Activated naive CD8-positive, alpha-beta T cell treated with anti-CD3 and anti-CD28 coated beads, Interleukin-2, amount 10 ng/mL, durations not matched to agents 7 days and 5 days (primary cell): ENCODE data around the gene SH2D3C. TPM values are rescaled to one million over a fixed set of nuclear protein-coding genes. Genes with fewer than 3 reads are reported as not detected.

Experiments used
- ATAC-seq: fragments of 150-1000 bp; cut with Tn5 transposase; one replicate; pipeline ENCODE4 v1.10.0; 2021; ENCODE audit warnings: low read depth, moderate library complexity
- POLR2A ChIA-PET: fragments of 350-600 bp; sonication (Branson Sonifier 250); formaldehyde crosslinking; loops from one replicate; lab custom pipeline; 2021; ENCODE audit warnings: antibody characterized with exemption; lab: Charles Lee
- DNase-seq: peaks from one replicate; pipeline ENCODE4 v3.0.0; 2021
- H3K27ac Mint-ChIP-seq: one replicate; pipeline ENCODE4 v1.8.0; 2022; ENCODE audit warnings: mild to moderate bottlenecking, mixed read lengths
- H3K27me3 Mint-ChIP-seq: one replicate; pipeline ENCODE4 v1.8.0; 2022; ENCODE audit warnings: mild to moderate bottlenecking, moderate library complexity, mixed read lengths
- H3K36me3 Mint-ChIP-seq: one replicate; pipeline ENCODE4 v1.8.0; 2021; ENCODE audit warnings: mild to moderate bottlenecking, mixed read lengths
- H3K4me1 Mint-ChIP-seq: one replicate; pipeline ENCODE4 v1.8.0; 2021; ENCODE audit warnings: mixed read lengths
- H3K4me3 Mint-ChIP-seq: one replicate; pipeline ENCODE4 v1.8.0; 2022; ENCODE audit warnings: mild to moderate bottlenecking, moderate library complexity, mixed read lengths
- H3K9me3 Mint-ChIP-seq: one replicate; pipeline ENCODE4 v1.8.0; 2021; ENCODE audit warnings: mixed read lengths
- microRNA-seq: library from miRNA; unstranded; fragments of <30 nt; microRNA quantifications from one replicate; pipeline ENCODE4 v1.2.0, GENCODE V29; 2022
- total RNA-seq, 2 experiments: library from RNA; stranded (reverse); gene quantifications; one replicate each; pipeline ENCODE4 v1.2.3, GENCODE V29; 2021

Gene SH2D3C
- total RNA-seq, 2 experiments from 2014 or later = 64.6 to 67.1 TPM

- Mint-ChIP-seq H3K27me3 (peaks cover 2% of the 10 kb centered on the region), H3K9me3 (no peaks in the 10 kb centered on the region), H3K4me1 (peaks cover 8% of the 10 kb centered on the region), H3K36me3 (no peaks in the 10 kb centered on the region), H3K27ac (no peak overlapping the region), H3K4me3 (no peak overlapping the region)
- ATAC-seq (no peak), DNase-seq (no peak)
- POLR2A ChIA-PET = no interaction called here
Measured at GRCh38 chr9:127694890-127695720, 83.4 kb downstream of the SH2D3C start.

- Mint-ChIP-seq H3K27me3 (peaks cover 2% of the 10 kb centered on the region), H3K27ac (no peak overlapping the region), H3K4me1 (no peaks in the 10 kb centered on the region), H3K36me3 (no peaks in the 10 kb centered on the region), H3K4me3 (no peak overlapping the region), H3K9me3 (no peaks in the 10 kb centered on the region)
- POLR2A ChIA-PET = no interaction called here
- DNase-seq = no peak
- no peak for ATAC-seq
Measured at GRCh38 chr9:127693697-127694096, 84.8 kb downstream of the SH2D3C start.

- no peaks in the 10 kb centered on the region for H3K36me3 Mint-ChIP-seq
- H3K27me3 Mint-ChIP-seq = peaks cover 2% of the 10 kb centered on the region
- no peak overlapping the region for H3K27ac Mint-ChIP-seq
- DNase-seq (no peak), ATAC-seq (no peak)
- POLR2A ChIA-PET = no interaction called here
- H3K9me3 Mint-ChIP-seq = no peaks in the 10 kb centered on the region
- H3K4me3 Mint-ChIP-seq = no peak overlapping the region
- no peaks in the 10 kb centered on the region for H3K4me1 Mint-ChIP-seq
Measured at GRCh38 chr9:127693143-127693542, 85.3 kb downstream of the SH2D3C start.

GRCh38 chr9:127692071-127692470 is 86.4 kb downstream of the SH2D3C start:
- no peaks in the 10 kb centered on the region for H3K9me3 Mint-ChIP-seq
- POLR2A ChIA-PET = interaction anchor here (0.7 kb wide), 1 partner anchor 225 kb away, joined by 4 read pairs; the partner anchor contains the start of gene ST6GALNAC4
- H3K36me3 Mint-ChIP-seq = no peaks in the 10 kb centered on the region

GRCh38 chr9:127690735-127691134 is 87.7 kb downstream of the SH2D3C start:
- no peak overlapping the region for H3K27ac Mint-ChIP-seq

More at GRCh38 chr9:127692071-127692470, 86.4 kb downstream of the SH2D3C start:
- Mint-ChIP-seq H3K4me3 (no peak overlapping the region), H3K27me3 (peaks cover 2% of the 10 kb centered on the region), H3K4me1 (no peaks in the 10 kb centered on the region), H3K27ac (no peak overlapping the region)
- DNase-seq (no peak), ATAC-seq (no peak)

GRCh38 chr9:127689329-127690000 is 89.0 kb downstream of the SH2D3C start:
- DNase-seq = no peak
- Mint-ChIP-seq H3K27ac (no peak overlapping the region), H3K4me3 (no peak overlapping the region), H3K9me3 (no peaks in the 10 kb centered on the region), H3K27me3 (peaks cover 2% of the 10 kb centered on the region), H3K4me1 (no peaks in the 10 kb centered on the region), H3K36me3 (no peaks in the 10 kb centered on the region)
- POLR2A ChIA-PET = no interaction called here
- no peak for ATAC-seq

More at GRCh38 chr9:127690735-127691134, 87.7 kb downstream of the SH2D3C start:
- H3K4me3 Mint-ChIP-seq = no peak overlapping the region
- no peaks in the 10 kb centered on the region for H3K9me3 Mint-ChIP-seq
- POLR2A ChIA-PET = no interaction called here
- no peaks in the 10 kb centered on the region for H3K36me3 Mint-ChIP-seq
- peaks cover 2% of the 10 kb centered on the region for H3K27me3 Mint-ChIP-seq
- ATAC-seq = no peak
- no peaks in the 10 kb centered on the region for H3K4me1 Mint-ChIP-seq
- no peak for DNase-seq

Small RNAs within 50 kb of the gene (microRNA-seq; reads per million reads assigned to microRNA genes)
- gene MIR2861 (not detected), gene MIR3960 (not detected)

Other genes with a start within 250 kb of the SH2D3C start
- 10 to 100 TPM; 19.8 to 21.7 TPM for gene STXBP1, start 166.4 kb downstream of the SH2D3C start, total RNA-seq
- under 1 TPM in 1 of 2 experiments, not detected in 1; 0.23 TPM for gene CFAP157, start 71.7 kb downstream of the SH2D3C start, total RNA-seq
- 10 to 100 TPM in 1 of 2 experiments, 1 to 10 TPM in 1; 9.9 to 13.1 TPM for gene PTRH1, start 63.0 kb downstream of the SH2D3C start, total RNA-seq
- 1 to 10 TPM; 4.4 to 5.3 TPM for gene TTC16, start 62.6 kb downstream of the SH2D3C start, total RNA-seq
- 10 to 100 TPM; 21.7 to 24.4 TPM for gene TOR2A, start 43.4 kb downstream of the SH2D3C start, total RNA-seq
- gene CDK9, start 7.4 kb upstream of the SH2D3C start, total RNA-seq = 100 to 1,000 TPM; 134 to 136 TPM
- 100 to 1,000 TPM; 108 to 109 TPM for gene FPGS, start 24.2 kb upstream of the SH2D3C start, total RNA-seq
- gene ENG, start 76.0 kb upstream of the SH2D3C start, total RNA-seq = 10 to 100 TPM; 19.7 to 20.1 TPM
- 10 to 100 TPM; 46.8 to 54.6 TPM for gene AK1, start 99.0 kb upstream of the SH2D3C start, total RNA-seq
- gene ST6GALNAC6, start 120.9 kb upstream of the SH2D3C start, total RNA-seq = 100 to 1,000 TPM; 105 to 112 TPM
- gene ST6GALNAC4, start 138.4 kb upstream of the SH2D3C start, total RNA-seq = 10 to 100 TPM; 51.1 to 59.5 TPM
- 1 to 10 TPM; 1.5 to 1.9 TPM for gene PIP5KL1, start 152.1 kb upstream of the SH2D3C start, total RNA-seq
- gene DPM2, start 159.2 kb upstream of the SH2D3C start, total RNA-seq = 10 to 100 TPM; 49.2 to 54.2 TPM
- gene EEIG1, start 202.3 kb upstream of the SH2D3C start, total RNA-seq = 100 to 1,000 TPM; 329 to 366 TPM